ENCODE data around the gene SLC9A9.

The SLC9A9 gene

DNA sequence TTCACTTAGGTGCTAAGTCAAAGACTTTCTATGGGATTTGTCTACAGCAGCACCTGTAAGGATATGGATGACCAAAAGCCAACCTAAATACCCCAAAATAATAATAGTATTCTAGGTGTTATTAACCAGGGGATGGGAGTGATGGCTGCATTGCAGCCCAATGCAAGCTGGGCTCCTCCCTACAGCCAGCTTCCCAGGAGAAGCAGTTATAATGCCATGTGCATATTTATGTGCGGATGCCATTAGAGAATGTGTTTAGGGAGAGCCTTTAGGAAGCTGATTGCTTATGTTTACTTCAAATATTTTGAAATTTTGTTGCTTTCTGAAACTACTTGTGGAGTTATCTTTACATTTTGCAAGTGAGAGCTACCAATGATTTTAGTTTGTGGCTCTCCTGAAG, 491.4 kb downstream of the SLC9A9 start:
- DNase-seq (ENCODE audit: low read depth) = no peak

DNA sequence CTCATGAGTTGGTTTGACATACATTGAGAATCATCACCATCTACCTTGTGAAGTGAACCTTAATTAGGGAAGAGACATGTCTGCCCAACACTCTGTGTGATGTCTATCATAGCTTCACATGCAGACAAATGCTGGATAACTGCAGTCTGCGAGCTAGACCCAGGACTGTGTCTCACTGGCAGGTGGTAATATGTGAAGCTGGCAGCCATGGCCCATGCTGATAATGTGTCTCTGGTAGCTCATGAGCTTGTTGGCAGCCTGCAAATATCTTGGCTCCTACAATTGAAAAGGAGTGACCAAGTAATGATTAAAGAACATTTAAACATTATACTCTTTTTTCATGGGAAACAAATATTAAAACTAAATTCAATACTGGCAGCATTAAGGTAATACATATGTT, 493.9 kb downstream of the SLC9A9 start:
- DNase-seq (ENCODE audit: low read depth) = no peak

DNA sequence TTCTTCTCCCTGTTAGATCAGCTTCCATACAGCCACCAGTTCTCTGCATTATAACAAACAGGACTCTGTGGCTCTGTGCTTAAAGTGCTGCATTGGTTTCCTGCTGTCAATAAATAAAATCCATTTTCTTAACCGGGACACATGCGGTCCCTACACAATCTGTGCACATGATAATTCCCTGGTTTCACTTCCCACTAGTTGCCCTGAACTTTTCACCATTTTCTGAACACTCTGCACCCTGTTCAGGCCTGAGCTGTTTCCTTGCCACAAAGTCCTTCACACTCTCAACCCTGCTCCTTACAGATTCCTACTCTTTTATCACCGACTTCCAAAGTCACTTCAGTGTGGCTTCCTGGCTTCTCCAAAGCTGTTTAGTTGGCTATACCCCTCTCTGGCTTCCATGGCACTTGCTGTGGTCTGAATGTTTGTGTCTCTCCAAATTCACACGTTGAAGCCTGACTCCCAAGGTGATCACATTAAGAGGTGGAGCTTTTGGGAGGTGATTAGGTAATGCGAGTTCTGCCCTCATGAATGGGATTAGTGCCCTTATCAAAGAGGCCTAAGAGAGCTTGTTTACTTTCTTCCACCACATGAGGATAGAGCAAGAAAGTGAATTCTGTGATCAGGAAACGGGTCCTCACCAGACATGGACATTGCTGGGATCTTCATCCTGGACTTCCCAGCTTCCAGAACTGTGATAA, 495.3 kb downstream of the SLC9A9 start:
- no peak for DNase-seq (ENCODE audit: low read depth)

DNA sequence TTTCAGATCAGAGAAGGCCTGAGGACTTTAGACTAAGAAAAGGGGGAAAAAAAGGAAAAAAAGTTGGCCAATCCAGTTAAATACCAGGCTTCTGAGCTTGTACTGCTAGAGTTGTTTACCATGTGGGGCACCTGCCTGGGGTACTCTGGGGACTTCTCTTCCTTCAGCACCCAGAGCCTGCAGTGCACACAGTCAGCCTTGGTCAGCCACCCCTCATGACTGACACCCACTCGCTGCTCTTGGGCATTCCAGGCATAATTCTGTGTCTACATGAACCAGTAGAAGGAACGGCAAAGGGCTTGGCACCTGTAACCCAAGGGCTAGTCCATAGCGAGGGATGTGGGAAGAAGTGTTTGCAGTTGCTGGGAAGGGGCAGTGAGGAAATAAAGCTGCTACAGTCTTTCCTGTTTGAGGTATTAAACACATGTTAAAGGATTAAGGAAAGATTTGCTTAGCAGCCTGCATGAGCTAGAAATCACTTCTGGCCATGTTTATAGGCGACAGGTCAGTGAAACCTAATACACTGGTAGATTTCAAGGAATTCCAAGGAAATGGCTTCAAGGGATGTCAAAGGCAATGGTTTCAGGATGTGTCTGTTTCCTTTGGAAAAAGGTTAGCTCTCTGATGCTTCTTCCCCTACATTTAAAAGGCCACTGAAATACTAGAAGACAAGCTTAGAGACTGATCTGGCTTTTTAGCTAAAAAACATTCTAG, 496.2 kb downstream of the SLC9A9 start:
- DNase-seq (ENCODE audit: low read depth) = no peak

DNA sequence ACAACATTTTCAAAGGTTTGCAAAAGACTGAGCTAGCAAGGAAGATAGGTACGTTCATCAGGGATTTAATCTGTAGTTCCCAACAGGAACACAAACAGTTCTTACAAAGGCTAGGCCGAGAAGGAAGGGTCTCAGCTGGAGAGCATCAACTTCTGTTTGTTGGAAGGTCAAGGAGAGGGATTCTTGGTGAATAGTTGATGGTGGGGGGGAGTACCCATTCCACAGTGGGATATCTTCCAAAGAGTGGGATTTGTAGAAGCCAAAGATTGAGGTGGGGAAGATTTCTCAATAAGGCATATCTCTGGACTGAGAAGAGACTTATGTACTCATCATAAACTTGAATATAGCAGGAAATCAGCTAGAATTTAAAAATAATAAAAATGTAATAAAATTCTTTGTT, 496.9 kb downstream of the SLC9A9 start:
- no peak for DNase-seq (ENCODE audit: low read depth)

DNA sequence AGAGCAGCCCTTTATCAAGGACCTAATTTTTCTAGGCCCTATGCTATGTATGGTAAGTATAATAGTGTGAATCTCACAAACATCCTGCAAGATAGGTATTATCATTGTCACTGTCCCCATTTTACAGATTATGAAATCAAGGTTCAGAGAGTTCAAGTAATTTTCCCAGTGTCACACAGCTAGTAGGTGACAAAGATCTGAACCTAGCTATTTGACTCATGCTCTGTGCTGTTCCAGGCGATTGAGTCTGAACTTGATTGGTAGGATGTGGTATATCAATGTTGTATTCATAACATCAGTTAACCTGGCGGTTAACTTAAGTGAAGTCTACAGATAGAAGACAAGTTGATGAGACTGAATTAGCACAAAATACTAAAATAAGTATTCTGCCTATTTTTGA, 498.8 kb downstream of the SLC9A9 start:
- no peak for DNase-seq (ENCODE audit: low read depth)

DNA sequence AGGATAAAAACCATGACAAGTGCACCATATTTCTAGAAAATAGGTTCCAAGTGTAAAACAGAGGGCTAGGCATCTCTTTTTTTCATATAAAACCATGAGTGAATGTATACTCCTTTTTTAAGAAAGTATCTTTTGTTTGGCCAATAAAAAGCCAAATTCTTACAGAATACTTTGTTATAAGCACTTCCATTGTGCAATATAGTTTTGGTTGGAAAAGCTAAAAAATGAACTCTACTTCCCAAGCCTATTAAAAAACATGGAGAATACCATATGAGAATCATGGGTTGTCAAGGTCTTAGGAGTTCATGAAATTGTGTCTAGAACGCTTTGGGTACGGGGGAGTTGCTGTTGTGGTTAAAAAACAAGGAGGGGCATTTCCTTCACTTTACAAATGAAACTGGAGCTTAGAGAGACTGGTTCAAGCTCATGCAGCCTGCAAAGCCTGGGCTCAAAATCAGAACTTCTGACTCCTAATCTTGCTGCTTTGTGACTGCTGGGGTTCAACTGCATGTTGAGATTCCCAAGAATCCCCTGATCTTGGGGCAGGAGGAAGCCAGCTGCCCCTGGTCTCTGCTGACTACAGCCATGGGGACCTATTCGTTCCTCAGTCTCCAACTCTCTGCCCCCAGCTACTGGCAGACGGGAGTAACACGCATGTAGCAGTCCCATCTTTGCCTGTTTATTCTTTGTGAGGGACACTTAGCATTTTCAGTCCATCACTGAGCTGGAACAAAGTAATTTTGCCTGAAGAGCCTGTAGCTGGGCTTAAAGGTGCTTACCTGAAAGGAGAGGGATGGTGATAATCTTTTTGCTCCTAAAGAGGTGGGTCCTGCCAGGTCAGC, 499.6 kb downstream of the SLC9A9 start:
- DNase-seq (ENCODE audit: low read depth) = no peak

DNA sequence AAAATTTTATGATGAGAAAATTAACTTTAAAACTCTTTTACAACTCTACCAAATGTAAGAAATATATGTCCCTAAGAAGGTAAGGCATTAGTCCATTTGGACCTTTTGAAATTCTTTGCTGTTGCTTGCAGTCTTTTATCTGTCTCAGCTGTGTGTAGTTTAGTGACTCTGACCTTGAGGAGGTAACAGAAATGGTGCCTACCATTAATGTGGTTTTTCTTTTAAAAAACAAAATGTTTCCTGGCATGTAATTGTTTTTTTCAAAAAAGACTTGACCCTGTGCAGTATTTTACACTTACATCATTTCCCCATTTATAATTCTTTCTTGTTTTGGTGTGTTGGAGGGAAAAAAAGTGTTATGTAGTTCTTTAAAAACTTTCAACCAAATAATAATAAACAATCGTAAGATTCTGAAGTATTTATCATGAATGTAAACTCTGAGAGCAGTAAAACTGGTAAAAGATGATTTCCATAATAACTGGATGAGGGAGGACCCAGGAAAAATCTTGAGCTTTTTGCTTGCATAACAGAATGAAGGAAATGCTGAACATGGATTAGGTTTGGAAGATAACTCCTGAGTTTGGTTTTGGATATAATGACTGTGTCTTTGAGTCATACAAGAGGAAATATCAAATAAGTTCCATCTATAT, 503.6 kb downstream of the SLC9A9 start:
- DNase-seq (ENCODE audit: low read depth) = no peak

DNA sequence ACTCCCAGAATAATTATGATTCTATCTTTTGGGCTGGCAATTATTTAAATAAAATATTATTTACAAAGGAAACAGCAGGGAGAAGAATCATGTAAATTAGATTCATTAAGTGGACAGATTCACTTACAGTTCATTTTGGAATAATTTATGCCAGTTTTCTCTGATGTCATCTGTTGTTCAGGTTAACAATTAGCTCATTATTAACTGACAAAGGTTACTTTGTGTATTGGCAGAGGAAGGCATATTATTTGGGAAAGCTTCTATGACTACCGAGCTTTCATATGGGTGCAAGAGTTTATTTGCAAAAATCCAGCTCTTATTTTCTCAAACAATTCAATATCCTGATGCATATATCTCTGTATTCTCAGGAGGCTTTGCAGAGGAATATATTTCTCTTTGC, 504.3 kb downstream of the SLC9A9 start:
- no peak for DNase-seq (ENCODE audit: low read depth)

DNA sequence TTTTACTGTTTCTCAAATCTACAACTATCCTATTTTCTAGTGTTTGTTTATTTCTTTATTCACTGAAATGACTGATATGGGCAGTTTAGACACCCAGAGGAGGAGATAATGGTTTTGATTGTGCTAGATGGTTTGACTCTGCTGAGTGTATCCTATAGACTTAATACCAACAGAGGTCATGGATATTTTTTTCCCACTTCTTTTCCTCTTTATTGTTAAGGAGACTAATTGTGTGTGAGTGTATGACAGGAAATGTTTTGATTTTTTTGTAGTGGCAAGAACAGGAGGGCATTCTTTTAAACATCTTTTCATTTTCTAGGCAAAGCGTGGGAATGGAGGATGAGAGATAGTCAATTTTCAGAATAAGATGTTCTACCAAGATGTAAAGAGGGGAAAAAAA, 505.2 kb downstream of the SLC9A9 start:
- DNase-seq (ENCODE audit: low read depth) = no peak

DNA sequence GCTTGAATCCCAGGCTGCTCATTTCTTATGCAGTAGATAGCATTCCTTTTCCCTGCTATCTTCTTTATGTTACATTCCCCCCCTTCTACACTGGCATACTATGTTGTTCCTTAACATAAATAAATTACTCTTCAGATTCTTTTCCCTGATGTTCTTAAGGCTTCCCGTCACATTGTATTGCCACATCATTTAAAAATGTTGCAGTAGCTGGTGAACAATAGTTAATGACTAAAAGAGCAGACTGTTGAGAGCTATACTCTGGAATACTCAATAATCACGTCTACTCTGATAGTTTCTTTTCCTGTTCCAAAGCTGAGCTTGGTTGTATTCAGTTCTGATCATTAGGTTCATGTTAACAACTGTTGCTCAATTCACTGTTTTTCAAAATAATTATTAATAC, 508.8 kb downstream of the SLC9A9 start:
- no peak for DNase-seq (ENCODE audit: low read depth)

DNA sequence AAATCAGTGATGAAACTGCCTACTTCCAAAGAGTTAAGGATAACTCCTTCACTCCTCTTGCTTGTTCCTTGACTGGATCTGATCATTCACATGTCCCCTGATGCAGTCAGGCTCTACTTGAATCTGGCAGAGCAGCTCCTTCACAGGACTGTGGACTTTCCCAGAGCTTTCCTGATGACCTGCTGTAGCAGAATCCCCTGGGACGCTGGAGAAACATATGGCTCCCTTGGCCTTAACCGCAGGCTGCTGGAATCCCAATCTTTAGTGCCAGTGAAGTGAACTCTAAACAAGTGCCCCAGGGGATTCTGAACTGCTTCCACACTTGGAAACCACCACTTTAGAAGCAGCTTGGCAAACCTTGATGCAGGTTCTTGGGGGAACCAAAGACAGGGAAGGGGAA, 510.9 kb downstream of the SLC9A9 start:
- no peak for DNase-seq (ENCODE audit: low read depth)

DNA sequence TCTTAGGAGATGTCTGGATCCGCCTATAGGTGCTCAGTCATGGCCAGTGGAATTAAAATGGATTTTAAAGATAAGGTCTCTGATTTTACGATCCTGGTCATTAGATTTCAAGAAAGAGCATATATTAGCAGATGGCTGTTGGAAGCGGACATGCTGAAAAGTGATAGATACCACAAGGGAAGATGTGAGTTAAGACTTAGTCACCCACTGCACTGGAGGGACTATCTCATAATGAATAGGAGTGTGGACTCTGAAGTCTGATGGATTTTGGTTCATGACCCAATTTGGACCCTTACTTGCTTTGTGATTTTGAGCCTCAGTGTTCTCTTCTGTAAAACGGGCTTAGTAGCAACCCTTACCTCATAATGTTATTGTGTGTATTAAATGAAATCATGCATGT, 514.0 kb downstream of the SLC9A9 start:
- DNase-seq (ENCODE audit: low read depth) = no peak

DNA sequence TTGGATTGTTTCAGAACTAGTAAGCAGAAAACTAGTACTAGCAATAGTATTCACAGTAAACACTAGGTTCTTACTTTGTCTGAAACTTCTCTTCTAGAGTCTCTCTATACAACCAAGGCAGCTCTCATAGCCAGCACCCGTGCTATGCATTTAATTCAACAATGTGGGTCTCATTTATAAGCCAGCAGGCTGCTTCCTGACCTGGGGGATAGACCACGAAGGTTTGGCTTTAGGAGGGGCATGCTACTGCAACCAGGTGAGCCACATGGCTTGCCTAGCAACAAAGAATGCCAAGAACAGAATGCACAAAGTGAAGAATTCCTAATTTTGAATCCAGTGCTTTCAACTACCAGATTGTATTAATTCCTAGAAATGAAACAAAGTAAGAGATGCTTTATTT, 514.9 kb downstream of the SLC9A9 start:
- DNase-seq (ENCODE audit: low read depth) = no peak

DNA sequence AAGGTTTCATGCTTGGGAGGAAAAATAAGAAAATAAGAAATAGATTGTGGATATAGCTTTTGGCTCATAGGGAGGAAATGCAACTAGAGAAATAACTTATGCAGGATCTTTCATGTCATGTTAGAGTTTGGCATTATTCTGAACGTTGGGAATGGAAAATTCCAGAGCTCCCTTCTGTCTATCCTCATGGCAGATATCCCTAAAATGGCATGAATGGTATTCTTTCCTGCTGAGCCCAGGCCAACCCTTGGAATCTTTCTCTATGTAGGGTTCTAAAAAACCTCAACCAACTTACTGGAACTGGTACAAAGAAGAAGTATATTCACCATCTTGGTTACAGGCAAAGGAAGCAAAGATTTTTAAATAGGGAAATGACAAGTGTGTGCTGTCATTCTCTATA, 516.2 kb downstream of the SLC9A9 start:
- DNase-seq (ENCODE audit: low read depth) = no peak

DNA sequence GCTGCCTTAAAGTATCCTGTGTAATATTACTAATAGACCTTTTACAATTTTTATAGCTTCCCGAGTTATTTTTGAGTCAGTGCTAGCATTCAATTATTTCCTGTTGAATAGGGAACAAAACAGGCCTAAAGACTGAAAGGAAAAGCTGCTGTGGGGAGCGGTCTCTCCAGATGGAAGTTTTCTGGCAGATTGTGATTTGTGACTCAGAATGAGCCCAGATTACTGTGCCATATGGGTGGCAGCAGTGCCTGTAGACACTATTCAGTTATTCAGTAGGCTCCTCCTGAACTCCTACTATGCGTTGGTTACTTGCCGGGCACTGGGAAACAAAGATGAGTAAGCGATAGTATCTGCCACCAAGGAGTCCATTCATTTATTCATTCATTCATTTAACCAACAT, 516.9 kb downstream of the SLC9A9 start:
- no peak for DNase-seq (ENCODE audit: low read depth)

DNA sequence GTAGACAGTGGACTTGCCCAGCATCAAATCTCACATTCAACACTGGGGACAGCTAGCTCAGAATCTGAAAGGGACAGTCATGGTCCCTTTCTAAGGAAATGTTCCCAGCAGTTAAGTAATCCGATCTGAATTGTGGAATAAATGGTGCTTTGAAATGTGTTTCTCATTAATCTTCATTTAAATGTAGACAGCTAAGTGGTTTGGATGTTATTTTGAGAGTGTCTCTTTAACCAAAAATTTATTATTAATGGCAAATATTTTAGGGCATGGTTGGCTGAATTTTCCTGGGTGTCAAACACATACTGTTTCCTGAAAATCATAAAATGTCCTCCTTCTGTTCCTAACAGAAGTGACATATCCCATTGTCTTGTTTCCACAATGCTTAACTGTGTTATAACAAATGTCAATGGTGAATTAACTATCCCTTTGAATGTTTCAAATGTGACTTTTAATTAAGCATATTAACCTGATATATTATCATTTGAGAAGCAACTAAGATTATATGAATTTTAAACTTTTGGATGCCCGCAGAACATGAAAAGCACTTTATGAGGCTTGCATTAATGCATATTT, 517.9 kb downstream of the SLC9A9 start:
- no peak for DNase-seq (ENCODE audit: low read depth)

DNA sequence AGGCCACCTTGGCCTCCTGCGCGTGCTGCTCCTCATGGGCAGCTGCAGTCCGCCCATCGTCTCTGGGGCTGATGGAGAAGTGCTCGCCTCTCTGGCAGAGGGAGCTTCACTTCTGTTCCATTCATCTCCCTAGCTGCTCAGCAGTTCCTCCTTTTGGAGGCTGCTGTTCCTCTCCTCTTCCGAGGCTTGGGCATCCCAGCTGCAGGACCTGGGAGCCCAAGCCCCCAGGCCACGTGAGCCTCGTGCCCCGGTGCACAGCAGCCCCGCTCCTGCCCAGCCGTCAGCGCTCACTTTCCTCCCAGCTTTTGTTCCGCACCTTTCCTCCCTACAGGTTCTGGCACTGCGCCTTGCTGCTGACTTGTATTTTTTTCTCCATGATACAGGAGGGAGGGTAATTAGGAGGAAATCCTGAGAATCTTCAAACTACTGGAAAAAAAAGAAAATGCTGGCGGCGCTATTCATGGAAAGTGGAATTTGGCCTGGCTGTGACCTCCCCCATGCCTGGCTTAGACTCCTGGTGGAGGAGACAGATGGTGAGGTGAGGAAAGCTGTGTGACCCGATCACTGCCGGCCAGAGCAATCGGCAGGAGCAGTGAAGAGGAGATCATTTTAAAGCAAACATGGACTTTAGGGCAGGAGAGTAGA, 518.6 kb downstream of the SLC9A9 start:
- DNase-seq (ENCODE audit: low read depth) = no peak

DNA sequence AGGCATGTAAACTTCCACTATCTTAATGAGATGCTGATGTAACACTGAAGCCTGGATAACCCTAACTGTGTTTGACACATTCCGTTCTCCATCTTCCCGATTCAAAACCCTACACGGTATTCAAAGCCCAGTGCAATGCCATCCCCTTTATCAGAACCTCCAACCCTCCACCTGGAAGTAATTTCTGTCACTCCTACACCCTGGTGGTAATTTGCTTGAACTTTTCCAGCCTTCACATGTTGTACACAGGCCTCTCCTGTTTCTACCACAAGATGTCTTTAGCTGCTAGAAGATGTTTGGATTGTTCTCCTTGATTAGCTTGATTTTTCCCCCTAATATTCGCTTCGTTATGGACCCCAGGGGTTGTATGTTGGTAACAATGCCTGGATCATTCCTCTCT, 519.8 kb downstream of the SLC9A9 start:
- DNase-seq (ENCODE audit: low read depth) = no peak

DNA sequence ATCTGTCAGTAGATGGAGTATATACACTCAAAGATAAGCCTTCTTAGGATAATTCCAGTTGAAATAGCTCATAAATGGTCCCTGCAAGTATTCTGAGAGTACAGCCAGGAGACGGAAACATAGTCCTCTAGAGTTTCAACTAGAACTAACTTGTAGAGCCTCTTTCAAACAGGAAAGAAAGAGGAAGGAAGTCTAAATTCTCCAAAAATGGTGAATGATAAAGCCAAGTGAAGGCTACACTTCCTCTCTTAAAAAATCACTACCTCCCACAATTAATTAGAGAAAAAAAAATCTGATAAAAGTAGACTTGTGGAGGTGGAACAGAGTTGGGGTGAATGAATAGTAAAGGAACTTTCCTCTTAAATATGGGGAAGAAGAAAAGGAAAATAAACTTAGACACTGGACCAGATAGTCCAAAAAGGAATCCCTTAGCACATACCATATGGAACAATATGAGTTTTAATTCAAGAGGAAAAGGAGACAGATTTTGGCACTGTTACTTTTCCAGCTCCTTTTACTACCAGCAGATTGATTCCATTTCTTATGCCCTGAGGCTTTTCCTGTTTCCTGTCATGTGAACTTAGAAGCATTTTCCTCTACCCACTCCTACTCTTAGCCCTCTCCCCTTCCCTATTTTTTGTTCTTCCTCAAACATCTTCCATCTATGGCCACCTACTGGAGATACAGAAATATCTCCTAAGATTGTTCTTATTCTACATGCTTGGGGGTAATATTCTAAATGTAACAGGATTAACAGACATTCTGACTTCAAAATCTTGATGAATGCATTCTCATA, 521.1 kb downstream of the SLC9A9 start:
- no peak for DNase-seq (ENCODE audit: low read depth)
